GM18868 (cell line): ENCODE results near the gene LPO.

ENCODE experiments used
- ATAC-seq: cut with Tn5 transposase; IDR thresholded peaks from one replicate; pipeline ENCODE4 v1.9.1; 2021; ENCODE audit warnings: mild to moderate bottlenecking, moderate library complexity; ENCODE audit not compliant: unreplicated experiment

The LPO gene

DNA sequence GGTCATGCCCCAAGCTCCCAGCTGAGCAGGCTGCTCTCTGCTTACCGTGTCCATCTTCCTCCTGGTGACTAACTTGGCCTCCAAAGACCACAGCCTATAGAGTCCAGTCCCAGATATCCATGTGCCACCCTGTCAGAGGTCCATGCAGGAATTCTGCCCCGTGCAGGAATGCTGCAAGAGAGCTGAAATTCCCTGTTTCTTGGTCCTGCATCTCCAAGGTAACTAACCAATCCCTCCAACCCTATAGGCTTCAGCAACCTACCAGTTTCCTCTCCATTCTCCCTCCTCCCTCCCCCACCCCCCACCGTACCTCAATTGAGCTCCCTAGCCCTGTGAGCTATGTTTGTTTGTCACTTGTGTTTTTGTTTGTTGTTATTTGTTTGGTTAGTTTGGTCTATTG is 9.7 kb upstream of the LPO start:
- no peak for ATAC-seq

DNA sequence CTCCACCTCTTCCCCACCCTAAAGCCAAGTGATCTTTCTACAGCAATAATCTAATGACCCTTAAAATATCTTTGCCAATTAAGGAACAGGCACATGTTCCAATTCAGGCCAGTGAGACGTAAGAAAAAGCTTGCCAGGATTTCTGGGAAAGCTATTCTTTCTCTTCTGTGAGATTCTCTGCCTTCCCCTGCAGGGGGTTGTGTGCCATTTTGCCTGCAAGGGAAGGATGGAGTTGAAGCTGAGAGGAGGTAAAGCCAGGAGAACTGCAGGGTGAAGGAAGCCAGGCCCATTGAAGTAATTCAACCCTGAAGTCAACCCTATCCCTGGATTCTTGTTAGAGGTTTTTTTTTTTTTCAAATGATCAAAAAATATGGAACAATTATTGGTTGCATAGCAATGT is 9.0 kb upstream of the LPO start:
- ATAC-seq: no peak

- no peak for ATAC-seq
These were observed 8.5 kb upstream of the LPO start for GRCh38 chr17:58229881-58230280.

DNA sequence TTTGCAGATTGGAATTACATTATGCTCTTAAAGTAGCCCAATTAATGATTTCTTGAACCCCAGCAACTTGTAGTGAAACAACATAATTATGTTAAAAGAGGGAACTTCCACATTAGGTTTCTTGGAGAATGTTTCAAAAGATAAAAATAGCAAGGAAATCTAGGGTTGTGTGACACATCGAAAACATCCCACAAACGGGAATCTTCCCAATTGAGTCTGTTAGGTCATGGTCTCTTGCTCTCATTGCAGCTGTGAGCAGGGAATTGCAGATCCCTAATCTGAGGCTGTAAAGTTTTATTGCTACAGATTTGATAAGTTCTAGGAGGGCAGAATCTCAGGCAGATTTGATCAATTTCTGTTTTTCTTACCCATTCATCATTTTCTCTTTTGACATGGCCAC is 6.7 kb upstream of the LPO start:
- ATAC-seq: no peak

GRCh38 chr17:58232707-58233156 is 5.7 kb upstream of the LPO start:
- ATAC-seq: peak; percentile 76

DNA sequence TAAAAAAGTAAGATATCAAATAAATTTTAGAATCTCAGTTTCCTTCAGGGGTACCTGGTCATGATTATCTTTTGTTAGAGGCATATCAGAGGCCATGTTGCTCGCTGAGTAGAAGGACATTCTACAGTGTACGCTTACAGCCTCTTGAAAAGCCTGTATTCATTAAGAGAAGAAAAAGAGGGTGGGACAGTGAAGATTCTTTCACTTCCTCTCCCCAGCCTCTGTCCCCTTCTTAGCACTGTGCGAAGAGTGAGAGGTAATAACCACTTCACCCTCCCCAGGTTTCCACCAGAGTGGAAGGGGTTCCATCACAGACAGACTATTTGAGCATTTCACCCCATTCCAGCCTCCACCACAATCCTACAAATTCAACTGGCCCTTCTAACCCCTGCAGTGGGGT is 4.8 kb upstream of the LPO start:
- peak; percentile 80 for ATAC-seq

GRCh38 chr17:58234512-58234911 is 3.9 kb upstream of the LPO start:
- ATAC-seq: no peak

GRCh38 chr17:58235821-58236220 is 2.6 kb upstream of the LPO start:
- ATAC-seq: no peak

DNA sequence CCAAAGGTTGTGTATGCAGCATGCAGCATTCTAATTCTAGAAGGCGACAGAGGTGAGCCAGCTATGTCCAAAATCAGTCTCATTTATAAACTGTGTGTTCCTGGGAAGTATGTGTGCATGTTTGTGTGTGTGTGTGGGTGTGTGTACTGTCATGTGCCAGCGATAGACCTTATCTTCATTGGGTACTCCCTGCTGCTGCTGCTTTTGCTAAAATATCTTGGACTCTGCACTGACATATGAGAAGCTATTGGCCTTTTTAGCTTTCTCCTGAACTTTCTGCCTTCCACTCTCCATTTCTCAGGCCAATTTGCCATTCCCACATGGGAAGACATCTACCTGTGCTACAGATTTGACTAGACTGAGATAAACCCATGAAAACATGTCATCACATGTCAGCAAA is 2.0 kb upstream of the LPO start:
- ATAC-seq: no peak

DNA sequence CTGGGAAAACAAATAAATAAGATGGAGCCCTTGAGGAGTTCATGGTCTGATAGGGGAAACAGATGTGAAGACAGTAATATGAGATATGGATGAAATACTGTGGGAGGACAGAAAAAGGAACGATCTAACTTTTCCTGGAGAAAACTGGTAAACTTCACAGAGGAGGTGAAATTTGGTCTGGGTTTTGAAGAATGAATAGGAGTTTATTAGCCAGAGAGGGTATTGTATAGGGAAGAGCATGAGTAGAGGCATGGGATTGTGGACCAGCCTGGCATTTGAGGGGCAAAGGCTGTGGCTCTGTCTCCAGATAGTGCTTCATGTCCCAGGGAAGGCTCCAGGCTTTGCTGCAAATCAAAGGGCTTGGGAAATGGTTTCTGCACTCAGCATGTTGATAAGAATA is 1.6 kb downstream of the LPO start:
- no peak for ATAC-seq

- peak; percentile 67 for ATAC-seq
These were observed 3.9 kb downstream of the LPO start for GRCh38 chr17:58242171-58242784.

DNA sequence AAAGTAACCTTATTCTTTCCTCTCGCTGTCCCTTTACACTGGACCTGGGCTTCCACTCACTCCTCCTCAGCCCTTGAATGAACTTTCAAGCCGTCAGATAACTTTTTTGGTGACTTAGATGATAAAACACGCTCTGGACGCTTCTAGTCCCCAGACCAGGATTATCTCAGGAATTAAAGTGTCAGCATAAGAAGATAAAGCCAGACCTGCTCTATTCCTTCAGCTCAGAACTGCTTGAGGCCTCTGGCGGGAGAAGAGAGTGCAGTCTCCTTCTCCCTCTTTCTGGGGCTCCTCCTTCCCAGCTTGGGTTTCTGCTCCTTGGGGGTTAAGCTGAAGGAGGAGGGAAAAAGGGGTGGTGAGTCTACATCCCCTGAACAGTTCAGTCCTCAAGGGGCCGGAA is 6.6 kb downstream of the LPO start:
- no peak for ATAC-seq

DNA sequence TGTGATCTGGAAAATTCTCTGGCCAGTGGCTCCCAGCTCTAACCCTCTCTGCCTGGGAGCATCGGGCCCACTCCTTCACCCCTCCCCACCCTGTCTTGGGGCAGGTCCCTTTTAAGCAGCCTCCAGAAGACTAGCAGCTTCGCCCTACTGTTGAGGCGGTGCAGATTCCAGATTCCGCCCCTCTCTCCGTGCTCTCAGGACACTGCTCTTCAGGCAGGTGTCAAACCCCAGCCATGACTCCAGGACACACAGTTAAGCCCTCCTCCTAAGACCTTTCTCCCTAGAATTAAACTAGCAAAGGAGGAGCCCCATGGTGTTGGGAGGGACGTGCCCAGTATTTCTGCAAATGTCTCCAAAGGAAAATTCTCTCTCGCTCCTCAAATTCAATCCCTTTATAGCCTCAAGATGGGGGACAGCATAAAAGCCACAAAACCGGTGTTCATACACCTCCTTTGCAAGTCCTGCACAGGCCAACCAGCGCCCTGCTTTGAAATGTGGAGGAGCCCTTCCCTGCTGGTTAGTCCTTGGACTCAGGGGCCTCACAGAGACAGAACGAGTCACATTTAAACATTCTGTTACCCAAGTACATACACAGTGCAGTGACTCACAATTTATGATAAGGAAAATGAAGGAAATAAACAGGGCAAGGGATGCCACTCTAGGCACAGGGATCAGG is 7.2 kb downstream of the LPO start:
- ATAC-seq: no peak

DNA sequence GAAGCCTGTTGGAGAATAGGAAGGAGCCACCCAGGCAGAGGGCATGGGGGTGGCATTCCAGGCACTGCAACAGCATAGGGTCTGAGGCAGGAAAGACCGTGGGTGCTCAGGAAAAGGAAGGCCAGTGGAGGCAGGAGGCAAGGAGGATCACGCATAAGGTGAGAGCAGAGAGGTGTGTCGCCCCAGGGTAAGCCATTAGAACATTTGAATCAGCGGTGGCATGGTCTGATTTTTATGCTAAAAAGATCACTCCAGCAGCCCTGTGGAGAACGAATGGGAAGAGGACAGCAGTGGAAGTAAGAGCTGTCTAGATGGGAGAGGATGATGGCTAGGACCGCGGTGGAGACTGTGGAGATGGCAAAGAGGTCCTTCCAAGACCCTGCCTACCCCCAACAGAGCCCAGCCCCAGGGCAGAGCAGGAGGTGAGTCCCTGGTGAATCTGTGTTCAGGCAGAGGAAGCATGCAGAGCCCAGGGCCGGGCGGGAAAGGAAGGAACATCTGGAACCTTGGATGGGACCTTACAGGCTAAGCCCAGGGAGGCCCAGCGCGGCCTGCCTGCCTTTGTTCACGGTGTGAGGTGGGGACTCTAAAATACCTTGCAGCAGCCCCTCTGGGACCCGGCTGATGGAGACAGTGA is 7.8 kb downstream of the LPO start:
- no peak for ATAC-seq

- no peak for ATAC-seq
These were observed 8.4 kb downstream of the LPO start for GRCh38 chr17:58246781-58247180.

DNA sequence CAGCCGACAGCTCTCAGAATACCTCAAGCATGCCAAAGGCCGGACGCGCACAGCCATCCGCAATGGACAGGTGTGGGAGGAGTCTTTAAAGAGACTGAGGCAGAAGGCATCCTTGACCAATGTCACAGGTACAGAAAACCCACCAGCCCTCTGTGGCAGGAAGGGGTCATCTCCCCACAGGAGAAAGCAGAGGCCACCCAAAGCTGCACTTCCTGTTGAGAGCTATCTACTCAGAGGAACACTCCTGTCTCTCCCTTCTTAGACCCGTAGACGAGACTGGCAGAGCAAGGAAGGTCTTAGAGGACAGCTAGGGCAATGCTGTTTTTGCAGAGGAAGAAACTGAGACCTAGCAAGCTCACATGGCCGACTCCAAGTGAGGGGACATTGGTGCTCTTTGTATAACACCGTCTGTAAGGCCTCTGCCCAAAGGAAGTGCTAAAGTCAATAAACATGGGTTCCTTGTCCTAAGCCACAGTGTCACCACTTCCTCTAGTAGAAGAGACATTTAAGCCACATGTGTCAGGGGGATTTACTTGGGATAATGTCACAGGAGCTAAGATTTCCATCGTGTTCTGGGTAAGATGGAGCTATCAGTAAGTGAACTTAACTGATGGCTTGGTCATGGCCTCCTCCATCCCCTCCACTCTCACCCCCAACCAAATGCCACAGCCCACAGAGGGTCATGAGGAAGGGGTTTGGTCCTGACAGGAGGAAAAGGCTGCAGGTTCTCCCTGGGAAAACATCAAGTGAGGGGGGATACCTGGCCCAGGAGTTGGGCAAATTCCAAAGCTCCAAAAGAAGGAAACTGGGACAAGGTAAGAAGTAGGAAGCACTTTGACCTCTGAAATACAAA is 9.4 kb downstream of the LPO start:
- ATAC-seq: no peak

GRCh38 chr17:58248955-58249269 is 10.5 kb downstream of the LPO start:
- ATAC-seq: no peak

DNA sequence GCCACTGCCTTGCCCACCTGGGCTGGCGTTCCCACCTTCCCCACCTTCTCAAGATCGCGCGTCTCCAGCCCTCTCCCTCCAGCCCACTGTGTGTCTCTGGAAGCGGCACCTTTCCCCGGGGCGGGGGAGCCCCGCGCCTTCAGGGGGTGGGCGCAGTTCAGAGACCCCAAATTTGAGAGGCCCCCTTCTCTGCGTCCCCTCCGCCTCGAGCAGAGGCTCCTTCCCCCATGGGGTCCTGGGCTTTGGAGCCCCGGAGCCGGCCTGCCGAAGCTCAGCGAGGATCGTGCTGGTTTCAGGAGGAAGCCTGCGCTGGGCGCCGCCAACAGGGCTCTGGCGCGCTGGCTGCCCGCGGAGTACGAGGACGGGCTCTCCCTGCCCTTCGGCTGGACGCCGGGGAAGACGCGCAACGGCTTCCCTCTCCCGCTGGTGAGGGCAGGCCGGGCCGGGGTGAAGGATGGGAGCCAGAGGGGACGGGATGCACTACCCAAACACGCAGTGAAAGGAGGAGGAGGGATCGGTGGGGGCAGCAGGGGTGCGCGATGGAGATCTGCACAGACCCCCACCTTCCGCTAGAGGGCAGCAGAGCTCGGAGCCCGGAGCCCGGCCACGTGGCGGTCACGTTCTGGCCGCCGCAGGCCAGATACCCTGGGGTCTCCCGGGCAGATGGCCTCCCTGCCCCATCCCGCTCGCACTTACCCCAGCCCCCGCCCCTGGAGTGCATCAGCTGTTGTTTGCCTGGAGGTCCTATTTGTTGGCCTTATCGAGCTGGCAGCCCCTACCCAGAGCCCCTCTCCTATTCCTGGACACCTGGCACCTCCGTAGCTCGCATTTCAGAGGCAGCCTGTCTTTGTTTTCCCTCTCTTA is 11.1 kb downstream of the LPO start:
- ATAC-seq: peak; percentile 70

GRCh38 chr17:58250344-58251011 is 12.1 kb downstream of the LPO start:
- no peak for ATAC-seq

- ATAC-seq: no peak
These were observed 13.8 kb downstream of the LPO start for GRCh38 chr17:58252141-58252540.
